Measurements from ENCODE around the gene MRPS2.

MRPS2 gene

GRCh38 chr9:135479469-135480052 lies 20.9 kb upstream of the MRPS2 start, which contains the start of gene PPP1R26:
PPP1R26 (plus strand) TSS chr9:135479782; CDS start chr9:135484511, 4,729 bp downstream.
- Histone ChIP-seq H3K27ac (peak within 1 kb of the TSS; percentile 75 to 78), H3K4me3 (peak within 1 kb of the TSS; percentile 89 to 94), H3K36me3 (peaks cover 4 to 12% (median 10%) of the 10 kb centered on the region in 3 donors), H3K27me3 (no peaks in the 10 kb centered on the region), H3K9me3 (no peaks in the 10 kb centered on the region), H3K4me1 (peaks cover 0 to 21% (median 12%) of the 10 kb centered on the region in 4 donors)
- no peak for TF ChIP-seq CTCF (IDR thresholded peaks at IDR 0.05)
- intact Hi-C loops (cut with DNase I; ENCODE audit: low total_unique reads), result no loop called here
- DNase-seq, result no peak

GRCh38 chr9:135480071-135480939 lies 20.2 kb upstream of the MRPS2 start:
- no peaks in the 10 kb centered on the region for H3K9me3 ChIP-seq
- H3K27me3 ChIP-seq, result no peaks in the 10 kb centered on the region
- peak overlapping the region; percentile 50 to 74 for H3K27ac ChIP-seq
- peak overlapping the region; percentile 89 to 94 for H3K4me3 ChIP-seq
- TF ChIP-seq CTCF (IDR thresholded peaks at IDR 0.05), result no peak
- H3K36me3 ChIP-seq, result peaks cover 11 to 19% (median 17%) of the 10 kb centered on the region in 3 donors
- H3K4me1 ChIP-seq, result peaks cover 0 to 21% (median 12%) of the 10 kb centered on the region in 4 donors
- no peak for DNase-seq
- intact Hi-C loops (cut with DNase I; ENCODE audit: low total_unique reads), result no loop called here

- Histone ChIP-seq H3K36me3 (peaks cover 18 to 25% (median 23%) of the 10 kb centered on the region in 3 donors), H3K4me1 (peaks cover 0 to 21% (median 12%) of the 10 kb centered on the region in 4 donors), H3K27me3 (no peaks in the 10 kb centered on the region), H3K9me3 (no peaks in the 10 kb centered on the region), H3K4me3 (peak overlapping the region; percentile 89 to 94), H3K27ac (peak overlapping the region in 1 of 2 donors; percentile 50)
- no peak for DNase-seq
- intact Hi-C loops (cut with DNase I; ENCODE audit: low total_unique reads), result no loop called here
- no peak for TF ChIP-seq CTCF (IDR thresholded peaks at IDR 0.05)
Observed at GRCh38 chr9:135480940-135481310, 19.6 kb upstream of the MRPS2 start.

- DNase-seq, result no peak
- no peak for TF ChIP-seq CTCF (IDR thresholded peaks at IDR 0.05)
- H3K36me3 ChIP-seq, result peaks cover 20 to 38% (median 36%) of the 10 kb centered on the region in 3 donors
- peaks cover 0 to 21% (median 12%) of the 10 kb centered on the region in 4 donors for H3K4me1 ChIP-seq
- intact Hi-C loops (cut with DNase I; ENCODE audit: low total_unique reads), result no loop called here
- no peak overlapping the region for H3K4me3 ChIP-seq
- H3K27ac ChIP-seq, result no peak overlapping the region
- no peaks in the 10 kb centered on the region for H3K27me3 ChIP-seq
- H3K9me3 ChIP-seq, result no peaks in the 10 kb centered on the region
Observed at GRCh38 chr9:135482015-135482754, 18.3 kb upstream of the MRPS2 start.

- Histone ChIP-seq H3K9me3 (no peaks in the 10 kb centered on the region), H3K4me1 (peaks cover 0 to 14% (median 8%) of the 10 kb centered on the region in 4 donors), H3K36me3 (peaks cover 20 to 63% (median 48%) of the 10 kb centered on the region in 3 donors), H3K4me3 (no peak overlapping the region), H3K27ac (no peak overlapping the region), H3K27me3 (no peaks in the 10 kb centered on the region)
- no peak for TF ChIP-seq CTCF (IDR thresholded peaks at IDR 0.05)
- intact Hi-C loops (cut with DNase I; ENCODE audit: low total_unique reads), result no loop called here
- no peak for DNase-seq
Observed at GRCh38 chr9:135484460-135485277, 15.8 kb upstream of the MRPS2 start.
